HG02678 (cell line): ENCODE measurements around the gene SNTA1.
A peak's percentile ranks its signal among the peaks of the same experiment; 100 is the strongest.
"Not testable (repeated sequence)": the region's sequence is repeated elsewhere in the genome, so short reads cannot be mapped to it uniquely, and the experiment has no call there.

Experiments
- ATAC-seq: cut with Tn5 transposase; IDR thresholded peaks from one replicate; pipeline ENCODE4 v1.9.1; 2021; ENCODE audit warnings: mild to moderate bottlenecking, moderate library complexity; ENCODE audit not compliant: unreplicated experiment

Gene SNTA1

DNA sequence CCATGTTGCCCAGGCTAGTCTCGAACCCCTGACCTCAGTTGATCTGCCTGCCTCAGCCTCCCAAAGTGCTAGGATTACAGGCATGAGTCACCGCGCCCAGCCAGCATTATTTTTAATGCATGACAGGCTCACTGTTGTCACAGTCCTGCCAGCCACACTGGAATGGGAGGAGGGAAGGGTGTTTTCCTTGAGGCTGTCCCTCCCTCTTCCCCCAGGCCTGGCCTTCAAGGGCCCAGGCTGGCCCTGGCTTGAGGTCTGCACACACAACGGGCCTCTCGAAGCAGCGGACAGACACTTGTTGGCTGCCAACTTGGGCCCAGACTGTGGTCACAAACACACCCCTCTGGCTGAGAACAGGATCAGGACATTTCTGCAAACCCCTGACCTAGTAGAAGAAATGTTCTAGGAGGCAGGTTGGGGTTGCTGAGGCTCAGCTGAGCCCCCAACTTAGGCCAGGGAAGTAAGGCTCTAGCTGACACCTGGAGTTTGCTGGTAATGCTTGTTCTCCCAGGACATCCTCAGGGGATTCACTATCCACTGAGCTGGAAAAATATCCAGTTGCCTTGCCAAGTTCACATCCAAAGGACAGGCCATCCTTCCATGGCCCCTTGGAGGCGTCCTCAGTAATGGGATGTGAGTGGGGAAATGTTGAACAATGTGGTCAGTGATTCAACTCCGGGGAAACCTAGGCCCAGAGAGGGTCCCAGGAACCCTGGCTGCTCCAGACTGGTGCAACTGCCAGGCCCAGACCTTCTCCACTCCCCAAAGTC, 9.9 kb downstream of the SNTA1 start:
- ATAC-seq = no peak

- no peak for ATAC-seq
Observed at GRCh38 chr20:33431797-33432381, 11.7 kb downstream of the SNTA1 start.

- ATAC-seq = not testable (repeated sequence)
Observed at GRCh38 chr20:33423875-33424274, 19.7 kb downstream of the SNTA1 start.

GRCh38 chr20:33423141-33423834, 20.3 kb downstream of the SNTA1 start:
- no peak for ATAC-seq

- no peak for ATAC-seq
Observed at GRCh38 chr20:33419140-33419974, 24.2 kb downstream of the SNTA1 start.

DNA sequence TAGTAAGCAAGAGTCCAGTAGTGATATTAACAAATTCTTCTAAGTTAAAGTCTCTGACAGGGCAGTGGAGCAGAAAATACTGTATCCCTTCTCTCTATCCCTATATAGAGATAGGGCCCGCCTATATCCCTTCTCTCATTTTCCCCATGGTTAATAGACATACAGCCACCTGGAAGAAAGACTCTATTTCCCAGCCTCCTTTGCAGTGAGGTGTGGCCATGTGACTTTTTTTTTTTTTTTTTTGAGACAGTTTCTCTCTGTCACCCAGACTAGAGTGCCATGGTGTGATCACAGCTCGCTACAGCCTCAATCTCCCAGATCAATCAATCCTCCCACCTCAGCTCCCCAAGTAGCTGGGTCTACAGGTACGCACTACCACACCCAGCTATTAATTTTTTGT, 25.5 kb downstream of the SNTA1 start:
- ATAC-seq = no peak

DNA sequence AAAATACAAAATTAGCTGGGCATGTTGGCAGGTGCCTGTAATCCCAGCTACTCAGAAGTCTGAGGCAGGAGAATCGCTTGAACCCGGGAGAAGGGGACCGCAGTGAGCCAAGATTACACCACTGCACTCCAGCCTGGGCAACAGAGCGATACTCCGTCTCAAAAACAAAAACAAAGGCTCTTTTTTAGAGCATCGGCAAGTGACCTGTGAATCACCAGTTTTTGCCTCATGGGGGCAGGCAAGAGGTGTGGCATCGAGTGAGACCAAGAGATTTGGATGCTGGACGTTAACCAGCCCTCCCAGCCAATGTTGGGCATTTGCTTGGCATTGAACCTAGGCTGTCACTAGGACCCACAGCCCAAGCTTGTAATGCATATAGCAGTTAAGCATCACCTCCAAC, 27.6 kb downstream of the SNTA1 start:
- ATAC-seq = no peak

GRCh38 chr20:33412484-33412838, 31.1 kb downstream of the SNTA1 start:
- no peak for ATAC-seq

DNA sequence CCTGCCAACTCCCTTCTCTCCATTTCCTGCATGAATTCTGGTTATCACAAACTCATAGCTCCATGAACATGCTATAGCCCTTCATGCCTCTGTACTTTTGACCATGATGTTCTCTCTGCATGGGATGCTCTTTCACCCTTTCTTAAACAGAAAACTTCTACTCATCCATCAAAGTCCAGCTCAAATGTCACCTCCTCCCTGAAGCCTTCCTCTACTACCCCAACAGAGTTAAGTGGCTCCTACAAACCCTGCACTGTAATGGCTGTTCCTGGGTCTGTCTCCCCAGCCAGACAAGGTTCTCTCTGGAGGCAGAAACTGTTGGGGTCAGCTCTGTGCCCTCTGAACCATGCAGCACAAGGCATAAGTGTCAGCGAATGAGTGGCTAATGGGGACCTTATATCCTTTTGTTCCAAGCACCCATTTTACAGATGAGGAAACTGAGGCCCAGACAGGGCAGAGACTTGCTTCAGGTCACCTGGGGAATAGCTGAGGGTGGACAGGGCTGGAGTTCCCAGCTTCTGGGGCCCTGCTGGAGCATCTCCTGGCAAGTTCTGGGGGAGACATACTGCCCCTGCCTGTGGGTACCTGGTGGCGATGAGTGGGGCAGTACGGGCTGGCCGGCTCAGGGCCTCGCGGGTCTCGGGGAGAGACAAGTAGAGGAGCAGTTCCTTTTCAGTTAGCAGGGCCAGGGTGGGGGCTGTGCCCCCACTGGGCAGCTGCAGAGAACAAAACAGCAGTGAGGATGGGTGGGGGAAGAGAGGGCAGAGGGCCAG, 31.7 kb downstream of the SNTA1 start:
- ATAC-seq = no peak

- ATAC-seq = no peak
Observed at GRCh38 chr20:33411242-33411641, 32.3 kb downstream of the SNTA1 start.

DNA sequence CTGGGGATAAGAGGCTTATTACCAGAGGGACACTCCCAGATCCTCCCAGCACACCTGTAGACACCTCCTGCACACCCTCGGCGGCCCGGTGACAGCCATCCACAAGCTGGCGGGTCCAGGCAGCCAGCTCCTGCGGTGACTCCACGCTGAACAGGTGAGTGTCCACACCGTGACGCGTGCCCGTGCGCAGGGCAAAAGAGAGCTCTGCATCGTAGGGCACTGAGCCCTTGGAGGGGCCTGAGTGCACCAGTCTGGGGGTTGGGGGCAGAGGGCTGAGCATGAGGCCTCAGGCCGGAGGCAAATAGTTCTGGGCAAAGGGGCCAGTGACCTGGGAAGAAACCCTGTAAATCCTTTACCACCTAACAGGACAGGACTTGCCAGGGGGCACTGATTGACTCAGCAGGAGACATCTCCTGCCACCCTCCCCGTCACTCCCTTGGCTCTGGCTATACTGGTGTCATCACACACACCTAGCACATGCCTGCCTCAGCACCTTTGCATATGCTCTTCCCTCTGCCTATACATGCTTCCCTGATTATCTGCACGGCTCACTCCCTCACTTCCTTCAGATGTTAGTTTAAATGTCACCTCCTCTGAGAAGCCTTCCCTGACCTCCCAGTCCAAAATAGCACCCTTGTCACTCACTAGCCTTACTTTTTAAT, 33.4 kb downstream of the SNTA1 start:
- ATAC-seq = no peak

DNA sequence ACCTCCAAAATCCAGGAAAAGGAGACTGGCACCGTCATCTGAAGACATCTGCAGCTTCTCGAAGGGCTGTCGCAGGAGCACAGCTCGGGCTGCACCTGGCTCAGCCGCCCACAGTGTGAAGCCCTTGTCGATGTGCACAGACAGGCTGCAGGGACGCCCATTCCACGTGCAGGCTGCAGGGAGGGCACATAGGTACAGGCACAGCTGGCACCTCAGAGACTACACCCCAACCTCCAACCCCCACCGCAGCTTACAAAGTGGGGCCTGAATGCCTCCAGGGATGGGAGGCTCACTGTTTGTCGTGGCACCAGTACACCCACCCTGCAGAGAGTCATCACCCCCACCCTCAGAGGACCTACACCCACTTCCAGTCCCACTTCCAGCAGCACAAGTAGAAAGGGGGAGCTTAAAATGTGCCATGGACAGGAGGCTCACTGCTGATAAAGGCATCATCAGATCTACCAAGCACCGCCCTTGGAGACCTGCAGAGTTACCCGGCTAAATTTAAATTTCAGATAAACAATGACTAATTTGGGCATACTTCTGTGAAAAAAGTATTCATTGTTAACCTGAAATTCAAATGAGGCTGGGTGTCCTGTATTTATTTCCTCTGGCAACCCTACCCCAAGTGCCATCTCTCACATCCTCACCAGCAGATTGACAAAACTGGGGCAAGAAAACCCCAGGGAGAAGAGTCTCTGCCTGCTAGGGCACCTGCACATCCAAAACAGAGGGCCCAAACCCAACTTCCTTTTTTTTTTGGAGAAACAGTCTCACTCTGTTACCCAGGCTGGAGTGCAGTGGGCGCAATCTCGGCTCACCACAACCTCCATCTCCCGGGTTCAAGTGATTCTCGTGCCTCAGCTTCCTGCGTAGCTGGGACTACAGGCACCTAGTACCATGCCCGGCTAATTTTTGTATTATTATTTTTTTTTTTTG, 34.6 kb downstream of the SNTA1 start:
- ATAC-seq = no peak

GRCh38 chr20:33408313-33408712, 35.2 kb downstream of the SNTA1 start:
- no peak for ATAC-seq

DNA sequence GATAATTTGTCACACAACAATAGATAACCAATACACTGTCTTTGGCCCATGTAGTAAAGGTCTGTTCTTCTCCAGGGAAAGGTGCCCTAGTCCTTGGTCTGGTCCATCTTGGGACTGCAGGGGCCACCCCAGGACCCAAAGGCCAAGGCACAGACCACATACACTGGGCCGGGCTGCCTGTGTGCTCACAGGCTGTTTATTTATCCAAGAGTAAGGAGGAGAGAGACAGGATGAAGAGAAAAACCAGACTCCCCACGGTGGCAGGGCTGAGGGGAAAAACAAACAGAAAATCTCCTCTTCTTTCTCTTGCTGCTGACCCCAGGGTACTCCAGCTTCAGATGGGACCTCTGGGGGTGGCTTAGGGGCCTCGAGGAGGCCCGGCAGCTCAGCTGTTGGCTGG, 35.8 kb downstream of the SNTA1 start:
- no peak for ATAC-seq

- ATAC-seq = no peak
Observed at GRCh38 chr20:33407251-33407650, 36.3 kb downstream of the SNTA1 start.

- ATAC-seq = no peak
Observed at GRCh38 chr20:33404281-33404680, 39.3 kb downstream of the SNTA1 start.

DNA sequence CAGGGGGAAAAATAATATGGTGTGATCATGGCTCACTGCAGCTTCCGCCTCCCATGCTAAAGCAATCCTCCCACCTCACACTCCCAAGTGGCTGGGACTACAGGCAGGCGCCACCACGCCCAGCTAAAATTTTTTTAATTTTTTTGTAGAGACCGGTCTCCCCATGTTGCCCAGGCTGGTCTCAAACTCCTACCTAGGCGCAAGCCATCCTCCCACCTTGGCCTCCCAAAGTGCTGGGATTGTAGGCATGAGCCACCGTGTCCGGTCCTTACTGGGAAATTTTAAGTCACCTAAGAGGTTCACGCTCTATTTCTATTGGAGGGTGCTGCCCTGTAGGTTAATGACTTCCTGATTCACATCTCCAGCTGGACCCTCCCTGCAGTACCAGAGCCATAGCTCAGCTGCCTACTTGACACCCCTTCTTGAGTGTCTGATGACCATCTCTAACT, 41.6 kb downstream of the SNTA1 start:
- no peak for ATAC-seq

GRCh38 chr20:33401184-33401920, 42.2 kb downstream of the SNTA1 start, which contains the start of gene CDK5RAP1:
Gene CDK5RAP1 (minus strand): TSS chr20:33401519. CDS start chr20:33397064, 4,455 bp downstream.
- peak; percentile 90 for ATAC-seq
